Astrocyte of the hippocampus (primary cell): ENCODE results near the gene TASP1.
"Not testable (repeated sequence)": the region's sequence is repeated elsewhere in the genome, so short reads cannot be mapped to it uniquely, and the experiment has no call there.

Experiments used
- DNase-seq: peaks from one replicate; pipeline ENCODE4 v3.0.0; 2011; ENCODE audit warnings: low read depth, low spot score

Gene TASP1

GRCh38 chr20:13400453-13400852 lies 238.3 kb downstream of the TASP1 start:
- no peak for DNase-seq

DNA sequence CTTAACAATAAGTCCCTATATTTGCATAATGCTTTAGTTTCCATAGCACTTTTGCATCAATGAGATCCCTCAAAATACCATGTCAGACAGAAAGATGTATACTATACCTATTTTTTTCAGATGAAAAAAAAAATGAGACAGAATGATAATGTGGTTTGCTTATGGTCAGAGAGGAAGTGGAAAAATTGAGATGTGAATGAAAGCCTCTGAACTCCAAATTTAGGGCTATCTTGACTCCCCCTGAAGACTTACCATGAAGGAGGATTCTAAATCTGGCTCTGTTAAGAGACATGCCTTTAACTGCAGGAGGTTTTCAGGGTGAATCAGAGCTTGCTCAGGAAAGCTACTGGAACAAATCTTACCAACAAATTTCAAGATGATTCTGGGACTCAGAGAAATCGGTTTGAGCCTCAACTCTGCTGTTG lies 241.4 kb downstream of the TASP1 start:
- peak; percentile 19 for DNase-seq

GRCh38 chr20:13396826-13397225 lies 241.9 kb downstream of the TASP1 start:
- DNase-seq: no peak

- DNase-seq: peak; percentile 25
These were observed 242.7 kb downstream of the TASP1 start for GRCh38 chr20:13396022-13396421.

- no peak for DNase-seq
These were observed 243.5 kb downstream of the TASP1 start for GRCh38 chr20:13395232-13395631.

- no peak for DNase-seq
These were observed 246.3 kb downstream of the TASP1 start for GRCh38 chr20:13392391-13392790.

DNA sequence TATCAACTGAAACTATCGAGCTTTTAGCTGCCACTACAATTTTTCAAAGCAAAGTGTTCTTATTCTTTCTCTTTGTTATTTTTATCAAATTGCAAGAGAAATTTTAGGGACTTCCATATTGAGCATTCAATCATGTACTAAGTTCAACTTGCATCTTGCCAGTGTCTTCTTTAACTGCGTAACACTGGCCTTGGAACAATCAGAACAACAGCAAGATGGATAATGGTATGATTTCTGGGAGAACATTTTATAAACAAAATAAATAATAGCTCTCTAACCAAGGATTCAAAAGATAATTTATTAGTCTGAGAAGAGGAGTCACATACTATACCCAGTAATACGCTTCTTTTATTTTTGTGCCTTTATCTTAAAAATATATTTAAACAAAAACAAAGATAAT lies 249.6 kb downstream of the TASP1 start:
- no peak for DNase-seq

DNA sequence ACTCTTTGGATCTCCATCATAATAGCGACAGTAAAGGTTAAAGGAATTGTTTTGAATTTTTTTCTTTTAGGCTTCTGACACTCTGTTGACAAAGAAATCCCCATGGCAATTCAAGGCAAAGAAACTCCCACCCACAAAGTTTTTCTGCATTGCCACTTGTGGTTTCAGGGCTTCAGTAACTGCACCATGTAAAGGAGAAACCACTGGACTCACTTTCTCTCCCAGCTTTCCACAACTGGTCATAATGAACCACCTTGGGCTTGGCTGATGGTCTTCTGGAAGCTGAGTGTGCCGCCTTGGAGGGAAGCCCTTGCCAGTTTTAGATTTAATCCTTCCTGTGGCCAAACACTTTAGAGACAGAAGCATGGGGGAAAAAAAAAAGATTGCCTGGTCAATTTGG lies 254.6 kb downstream of the TASP1 start:
- DNase-seq: no peak

DNA sequence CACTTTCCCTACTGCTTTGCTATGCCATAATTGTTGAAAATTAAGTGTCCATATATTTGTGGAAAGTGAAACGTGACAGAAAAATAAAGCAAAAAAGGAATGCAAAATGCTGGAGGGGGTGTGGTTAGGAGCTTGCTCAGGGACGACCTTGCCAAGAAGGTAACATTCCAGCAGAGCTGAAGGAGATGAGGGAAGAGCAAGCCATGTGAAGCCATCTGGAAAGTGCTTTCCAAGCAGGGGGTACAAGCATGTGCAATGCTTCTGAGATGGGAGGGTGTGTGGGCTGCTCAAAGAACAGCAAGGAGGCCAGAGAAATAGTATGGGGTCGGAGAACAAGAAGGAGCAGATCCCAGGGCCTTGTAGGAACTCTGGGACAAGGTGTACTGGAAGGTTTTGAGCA lies 255.9 kb downstream of the TASP1 start:
- no peak for DNase-seq

- DNase-seq: not testable (repeated sequence)
These were observed 258.1 kb downstream of the TASP1 start for GRCh38 chr20:13380497-13381229.

DNA sequence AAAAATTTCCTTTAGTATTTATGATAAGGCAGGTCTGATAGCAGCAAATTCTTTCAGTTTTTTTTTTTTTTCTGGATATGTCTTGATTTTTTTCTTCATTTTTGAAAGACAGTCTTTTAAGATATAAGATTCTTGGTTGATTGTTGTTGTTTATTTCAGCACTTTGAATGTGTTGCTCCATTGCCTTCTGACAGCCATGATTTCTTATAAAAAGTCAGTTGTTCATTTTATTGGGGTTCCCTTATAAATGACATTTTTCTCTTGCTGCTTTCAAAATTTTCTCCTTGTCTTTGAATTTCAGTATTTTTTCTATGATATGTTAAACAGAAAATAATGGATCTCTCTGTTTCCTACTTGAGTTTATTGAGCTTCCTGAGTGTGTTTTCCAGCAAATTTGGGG lies 265.3 kb downstream of the TASP1 start:
- no peak for DNase-seq

GRCh38 chr20:13364278-13365170 lies 274.2 kb downstream of the TASP1 start:
- no peak for DNase-seq

- DNase-seq: no peak
These were observed 275.3 kb downstream of the TASP1 start for GRCh38 chr20:13363473-13363872.

DNA sequence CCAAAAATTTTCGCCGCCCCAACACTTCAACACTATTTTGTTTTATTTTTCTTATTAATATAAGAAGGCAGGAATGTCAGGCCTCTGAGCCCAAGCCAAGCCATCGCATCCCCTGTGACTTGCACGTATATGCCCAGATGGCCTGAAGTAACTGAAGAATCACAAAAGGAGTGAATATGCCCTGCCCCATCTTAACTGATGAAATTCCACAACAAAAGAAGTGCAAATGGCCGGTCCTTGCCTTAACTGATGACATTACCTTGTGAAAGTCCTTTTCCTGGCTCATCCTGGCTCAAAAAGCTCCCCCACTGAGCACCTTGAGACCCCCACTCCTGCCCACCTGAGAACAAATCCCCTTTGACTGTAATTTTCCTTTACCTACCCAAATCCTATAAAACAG lies 276.6 kb downstream of the TASP1 start:
- DNase-seq: not testable (repeated sequence)

DNA sequence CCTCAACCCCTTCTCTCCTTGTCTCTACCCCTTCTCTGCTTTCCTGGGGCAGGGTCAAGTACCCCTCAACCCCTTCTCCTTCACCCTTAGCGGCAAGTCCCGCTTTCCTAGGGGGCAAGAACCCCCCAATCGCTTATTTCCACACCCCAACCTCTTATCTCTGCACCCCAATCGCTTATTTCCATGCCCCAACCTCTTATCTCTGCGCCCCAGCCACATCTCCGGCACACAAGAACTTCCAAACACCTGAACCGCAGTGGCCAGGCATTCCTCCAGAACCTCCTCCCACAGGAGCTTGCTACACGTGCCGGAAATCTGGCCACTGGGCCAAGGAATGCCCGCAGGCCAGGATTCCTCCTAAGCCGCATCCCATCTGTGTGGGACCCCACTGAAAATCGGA lies 279.8 kb downstream of the TASP1 start:
- DNase-seq: not testable (repeated sequence)

DNA sequence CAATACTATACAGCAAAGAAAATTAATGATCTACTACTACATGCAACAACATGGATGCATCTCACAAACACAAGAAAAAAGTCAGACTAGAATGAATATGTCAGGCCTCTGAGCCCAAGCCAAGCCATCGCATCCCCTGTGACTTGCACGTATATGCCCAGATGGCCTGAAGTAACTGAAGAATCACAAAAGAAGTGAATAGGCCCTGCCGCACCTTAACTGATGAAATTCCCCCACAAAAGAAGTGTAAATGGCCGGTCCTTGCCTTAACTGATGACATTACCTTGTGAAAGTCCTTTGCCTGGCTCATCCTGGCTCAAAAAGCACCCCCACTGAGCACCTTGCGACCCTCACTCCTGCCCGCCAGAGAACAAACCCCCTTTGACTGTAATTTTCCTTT lies 280.9 kb downstream of the TASP1 start:
- DNase-seq: not testable (repeated sequence)

DNA sequence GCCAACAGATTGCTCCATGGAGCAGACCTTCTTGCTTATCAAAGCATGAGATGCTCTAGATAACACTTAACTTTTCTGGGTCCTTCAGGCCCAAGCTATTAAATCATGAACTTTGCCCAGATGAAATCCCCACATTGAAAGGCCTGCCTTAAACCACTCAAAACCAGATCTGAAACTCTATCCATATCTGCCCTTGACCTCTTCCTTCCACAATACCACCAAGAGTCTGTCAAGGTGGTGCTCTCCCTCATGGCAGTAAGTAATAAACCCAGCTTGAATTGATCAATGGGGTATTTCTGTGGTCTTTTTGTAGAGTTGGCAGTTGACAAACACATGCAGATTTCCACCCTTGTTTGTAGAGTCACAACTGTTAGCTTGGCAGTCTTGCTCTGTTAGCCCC lies 282.1 kb downstream of the TASP1 start:
- DNase-seq: no peak

DNA sequence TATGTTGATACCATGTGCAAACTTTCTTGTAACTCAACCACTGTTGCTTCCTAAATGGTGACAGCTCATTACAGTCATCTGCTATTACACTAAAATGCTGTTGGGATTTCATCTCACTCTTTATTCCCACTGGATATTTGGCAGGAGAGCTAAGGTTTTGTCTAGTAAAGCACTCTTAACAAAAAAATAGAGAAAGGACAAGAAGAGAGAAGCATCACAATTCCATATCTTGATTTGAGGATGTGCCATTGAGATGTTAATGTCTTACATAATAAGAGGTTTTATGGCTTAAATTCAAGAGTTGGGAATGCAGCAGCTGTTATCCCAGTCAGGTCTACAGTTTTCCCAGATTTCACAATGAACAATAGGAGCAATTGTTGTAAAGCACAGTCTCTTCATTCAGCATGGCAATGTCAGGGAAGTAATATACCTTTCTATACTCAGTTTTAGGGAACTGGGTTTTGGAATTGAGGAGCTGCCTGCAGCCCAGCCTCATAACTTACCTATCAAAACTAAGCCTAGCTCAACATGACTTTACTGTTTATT lies 282.7 kb downstream of the TASP1 start:
- no peak for DNase-seq

GRCh38 chr20:13355411-13355810 lies 283.3 kb downstream of the TASP1 start:
- DNase-seq: no peak

DNA sequence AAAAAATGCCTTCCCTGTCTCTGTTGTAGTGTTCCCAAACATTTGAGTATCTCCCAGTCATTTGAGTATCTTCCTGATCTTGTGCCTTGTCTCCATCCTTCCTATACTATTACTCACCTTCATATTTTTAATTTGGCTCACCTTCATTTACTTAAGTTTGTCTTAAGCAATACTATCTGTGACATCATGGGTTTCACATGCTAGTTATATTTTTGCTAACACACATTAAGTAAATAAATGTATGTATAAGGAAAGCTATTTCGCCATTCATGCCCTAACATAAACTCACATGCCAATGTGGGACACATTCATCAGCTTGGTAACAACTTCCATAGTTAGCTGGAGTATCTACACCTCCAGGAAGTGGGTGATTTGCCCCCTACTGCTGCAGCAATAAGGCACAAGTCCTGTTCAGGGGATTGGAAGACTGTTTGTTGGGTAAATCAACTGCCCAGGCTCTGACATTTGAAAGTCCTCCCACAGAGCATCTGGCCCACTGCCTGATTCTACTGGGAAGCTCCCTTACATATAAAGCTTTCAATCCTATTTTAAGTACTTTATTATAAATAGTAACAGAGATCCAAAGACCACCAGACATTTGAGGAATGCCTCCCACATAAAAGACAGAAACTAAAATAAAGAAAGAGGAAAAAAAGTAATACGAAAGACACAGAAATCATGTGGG lies 285.3 kb downstream of the TASP1 start:
- no peak for DNase-seq

DNA sequence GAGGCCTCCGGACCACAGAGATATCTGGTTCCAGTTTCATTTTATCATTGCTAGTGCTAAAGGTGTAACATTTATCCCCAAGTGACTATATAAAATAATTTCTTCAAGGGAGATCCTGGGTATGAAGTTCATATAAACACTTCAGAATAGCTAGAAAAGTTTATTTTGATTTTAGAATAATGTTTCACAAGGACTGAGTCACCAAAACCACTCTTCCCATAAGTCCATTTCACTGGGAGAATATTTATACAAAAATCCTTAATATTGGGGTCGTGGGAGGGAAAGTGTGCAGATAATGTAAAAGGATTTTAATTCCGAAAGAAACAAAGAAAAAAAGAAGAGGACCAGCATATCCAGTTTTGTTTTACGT lies 289.5 kb downstream of the TASP1 start:
- DNase-seq: no peak
